Hematopoietic multipotent progenitor cell (in vitro differentiated cells): ENCODE data around the gene OR2F2. TPM values are rescaled to one million over a fixed set of nuclear protein-coding genes. Genes with fewer than 3 reads are reported as not detected.

ENCODE experiments used
- DNase-seq, 3 donors: peaks; one replicate each; pipeline ENCODE4 v3.0.0-alpha.2; 2011 to 2015; ENCODE audit warnings: low read depth in 2 of 3, low spot score in 2 of 3
- total RNA-seq: library from RNA; depleted of rRNA; stranded (reverse); fragments of >200 nt; gene quantifications from one replicate; pipeline ENCODE4 v1.2.3, GENCODE V29; 2012

OR2F2 gene
- total RNA-seq, 1 donor = not detected

GRCh38 chr7:143913945-143914615 is 21.0 kb upstream of the OR2F2 start:
- no peak for DNase-seq

GRCh38 chr7:143914938-143915652 is 19.9 kb upstream of the OR2F2 start:
- no peak for DNase-seq

DNA sequence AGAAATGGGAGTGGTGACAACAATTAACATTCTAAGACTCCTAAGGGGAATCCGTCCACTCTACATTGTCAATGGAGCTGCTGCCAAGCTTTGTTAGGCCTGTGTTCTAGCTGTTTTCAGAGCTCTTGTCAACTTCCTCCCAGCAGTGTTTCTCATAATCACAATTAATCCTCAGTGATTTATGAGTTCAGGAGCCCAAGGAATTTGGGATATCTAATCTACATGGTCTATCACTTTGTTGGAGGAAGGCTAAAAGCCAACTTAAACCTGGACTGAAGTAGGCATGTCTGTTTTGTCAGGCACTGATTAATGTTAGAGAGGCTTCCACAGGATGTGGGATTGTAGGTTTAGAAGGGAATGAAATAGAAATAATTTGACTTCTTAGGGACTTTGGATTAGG is 10.2 kb upstream of the OR2F2 start:
- DNase-seq = no peak

- no peak for DNase-seq
Observed at GRCh38 chr7:143929224-143929920, 5.7 kb upstream of the OR2F2 start.

DNA sequence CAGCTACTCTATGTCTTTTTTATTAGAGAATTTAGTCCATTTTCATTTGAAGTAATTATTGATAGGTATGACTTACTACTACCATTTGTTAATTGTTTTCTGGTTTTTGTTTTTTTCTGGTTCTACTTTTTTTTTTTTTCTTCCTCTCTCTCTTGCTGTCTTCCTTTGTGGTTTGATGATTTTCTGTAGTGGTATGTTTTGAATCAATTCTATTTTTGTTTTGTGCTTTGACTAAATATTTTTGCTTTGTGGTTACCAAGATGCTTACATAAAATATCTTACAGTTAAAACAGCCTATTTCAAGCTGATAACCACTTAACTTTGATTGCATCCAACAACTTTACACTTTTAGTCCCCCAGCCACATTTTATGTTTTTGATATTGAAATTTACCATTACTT is 3.3 kb upstream of the OR2F2 start:
- DNase-seq = no peak

DNA sequence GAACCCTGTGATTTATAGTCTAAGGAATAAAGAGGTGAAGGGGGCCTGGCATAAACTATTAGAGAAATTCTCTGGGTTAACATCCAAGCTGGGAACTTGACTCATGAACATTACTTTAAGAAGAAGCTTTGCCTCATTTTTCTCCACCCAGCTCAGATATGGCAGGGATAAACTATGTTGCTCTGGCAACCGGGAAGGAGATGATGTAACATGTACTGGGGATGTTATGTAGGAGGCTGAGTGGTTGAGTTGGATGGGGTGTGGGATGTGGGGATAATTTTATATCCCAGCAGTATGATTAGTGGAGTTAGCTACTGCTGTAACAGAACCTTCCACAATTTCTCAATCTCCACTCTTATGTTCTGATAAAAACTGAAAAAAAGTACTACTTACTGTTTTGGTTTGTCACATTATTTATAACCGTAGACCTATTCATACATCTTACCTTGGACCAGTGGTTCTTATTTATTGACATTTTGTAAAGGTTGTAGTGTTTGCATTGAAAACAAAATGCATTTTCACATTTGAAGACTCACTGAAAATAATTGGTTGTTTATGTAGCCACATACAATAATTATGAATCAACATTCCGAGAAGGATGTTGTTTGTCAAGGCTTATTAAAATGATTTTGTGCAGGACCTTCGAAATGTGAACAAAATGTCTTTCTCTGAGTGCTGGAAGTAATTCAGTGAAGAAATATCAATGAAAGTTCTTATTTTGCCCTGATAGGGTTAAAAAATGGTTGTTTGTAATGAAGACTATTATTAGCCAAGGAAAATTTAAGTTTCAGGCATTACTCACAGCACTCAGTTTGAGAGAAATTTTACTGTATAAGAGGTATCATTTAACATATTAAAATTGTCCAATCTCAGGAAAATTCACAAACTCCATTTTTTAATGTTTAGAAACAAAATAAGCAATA is 1.3 kb downstream of the OR2F2 start:
- no peak for DNase-seq

DNA sequence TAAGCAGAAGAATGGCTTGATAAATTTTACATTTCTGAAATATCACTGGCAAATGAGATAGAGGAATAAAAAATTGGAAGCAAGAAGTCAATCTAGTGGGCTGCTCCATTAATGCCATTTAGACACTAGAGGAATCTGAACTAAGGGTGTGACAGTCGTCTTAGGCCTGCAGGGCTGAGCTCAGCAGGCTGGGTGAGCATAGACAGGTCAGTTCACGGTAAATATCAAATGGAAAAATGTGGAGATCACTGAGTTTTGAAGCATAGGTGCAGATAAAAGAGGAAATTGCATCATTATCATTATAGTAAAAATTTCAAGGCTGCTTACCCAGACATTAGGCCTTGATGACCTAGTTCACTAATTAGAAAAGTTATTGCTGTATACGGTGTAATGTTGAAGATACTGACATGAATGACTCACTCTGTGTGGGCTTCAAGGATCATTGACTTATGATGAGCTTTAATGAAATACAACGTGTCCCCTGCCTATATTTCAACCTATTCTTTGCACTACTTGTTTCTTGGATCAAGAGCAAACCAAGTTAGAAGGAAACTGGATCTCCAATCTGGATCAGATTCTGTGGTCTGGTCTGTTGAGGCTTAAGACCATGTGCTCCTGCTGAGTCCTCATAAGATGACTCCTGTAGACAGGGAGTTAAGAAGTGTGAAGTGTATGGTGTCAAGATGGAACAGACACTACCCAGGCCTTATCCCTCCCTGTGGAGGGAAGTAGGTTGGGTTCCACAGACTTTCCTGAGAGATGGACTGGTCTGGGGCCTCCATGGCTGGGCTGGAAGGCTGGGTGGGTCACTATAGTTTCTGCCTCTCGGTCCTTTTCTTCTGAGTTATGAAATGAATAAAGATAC is 3.6 kb downstream of the OR2F2 start:
- DNase-seq = no peak

DNA sequence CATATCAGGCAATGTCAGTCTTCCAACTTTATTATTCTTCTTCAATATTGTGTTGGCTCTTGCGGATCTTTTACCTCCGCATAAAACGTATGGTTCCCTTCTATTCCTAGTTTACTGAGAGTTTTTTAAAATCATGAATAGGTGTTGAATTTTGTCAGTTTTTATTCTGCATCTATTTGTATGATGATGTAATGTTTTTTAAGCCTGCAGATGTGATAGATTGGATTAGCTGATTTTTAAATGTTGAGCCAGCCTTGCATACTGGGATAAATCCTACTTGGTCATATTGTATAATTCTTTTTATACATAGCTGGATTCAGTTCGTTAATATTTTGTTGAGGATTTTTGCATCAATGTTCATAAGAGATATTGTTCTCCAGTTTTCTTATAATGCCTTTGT is 10.4 kb downstream of the OR2F2 start:
- DNase-seq = no peak

- no peak for DNase-seq
Observed at GRCh38 chr7:143947111-143947510, 12.1 kb downstream of the OR2F2 start.

- DNase-seq = no peak
Observed at GRCh38 chr7:143948733-143949132, 13.7 kb downstream of the OR2F2 start.

- no peak for DNase-seq
Observed at GRCh38 chr7:143953421-143953820, 18.4 kb downstream of the OR2F2 start.

DNA sequence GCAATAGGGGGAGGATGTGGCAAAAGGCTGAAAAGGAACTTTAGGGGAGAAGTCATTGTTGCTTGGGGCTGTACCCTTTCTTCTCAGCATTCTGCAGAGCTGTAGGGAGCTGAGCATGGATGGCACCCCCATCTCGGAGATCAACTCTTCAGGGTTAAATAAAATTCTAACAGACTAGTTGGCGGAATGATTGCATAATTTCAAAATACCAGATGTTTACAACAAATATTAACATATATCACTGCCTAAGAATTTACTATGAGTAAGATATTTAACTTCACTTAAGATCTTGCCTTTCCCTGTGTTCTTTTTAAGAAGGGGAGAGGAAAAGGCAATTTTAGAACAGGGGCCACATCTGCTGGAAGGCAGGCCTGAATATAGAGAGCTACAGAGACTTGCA is 19.1 kb downstream of the OR2F2 start:
- no peak for DNase-seq

GRCh38 chr7:143954544-143954943 is 19.5 kb downstream of the OR2F2 start, which contains the start of gene OR2F1:
Gene OR2F1, plus strand, starts transcription at chr7:143954844. Its CDS starts 5,127 bp downstream, at chr7:143959971.
- no peak for DNase-seq

GRCh38 chr7:143958781-143959180 is 23.7 kb downstream of the OR2F2 start:
- DNase-seq = no peak

DNA sequence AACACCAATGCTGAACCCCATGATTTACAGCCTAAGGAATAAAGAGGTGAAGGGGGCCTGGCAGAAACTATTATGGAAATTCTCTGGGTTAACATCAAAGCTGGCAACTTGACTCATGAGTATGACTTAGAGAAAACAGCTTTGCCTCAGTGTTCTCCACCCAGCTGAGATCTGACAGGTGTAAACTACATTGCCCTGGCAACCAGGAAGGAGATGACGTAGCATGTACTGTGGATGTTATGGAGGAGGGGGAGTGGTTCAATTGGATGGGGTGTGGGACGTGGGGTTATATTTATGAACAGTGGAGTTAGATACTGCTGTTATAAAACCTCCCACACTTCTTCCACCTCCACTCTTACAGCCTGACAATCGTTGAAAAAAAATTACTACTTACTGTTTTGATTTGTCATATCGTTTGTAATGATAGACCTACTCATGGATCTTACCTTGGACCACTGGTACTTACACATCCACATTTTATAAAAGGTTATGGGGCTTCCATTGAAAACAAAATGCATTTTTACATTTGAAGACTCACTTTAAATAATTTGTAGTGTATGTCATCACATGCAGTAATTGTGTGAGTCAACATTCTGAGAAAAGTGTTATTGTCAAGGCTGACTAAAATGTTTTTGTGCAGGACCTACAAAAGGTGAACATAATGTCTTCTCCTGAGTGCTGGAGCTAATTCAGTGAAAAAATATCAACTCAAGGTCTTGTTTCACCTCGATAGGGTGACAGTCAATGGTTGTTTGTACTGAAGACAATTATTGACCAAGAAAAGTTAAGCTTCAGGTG is 26.0 kb downstream of the OR2F2 start:
- no peak for DNase-seq

- DNase-seq = no peak
Observed at GRCh38 chr7:143965280-143965679, 30.2 kb downstream of the OR2F2 start.

GRCh38 chr7:143967398-143967797 is 32.4 kb downstream of the OR2F2 start:
- DNase-seq = no peak

GRCh38 chr7:143973870-143974416 is 38.9 kb downstream of the OR2F2 start:
- DNase-seq = no peak

DNA sequence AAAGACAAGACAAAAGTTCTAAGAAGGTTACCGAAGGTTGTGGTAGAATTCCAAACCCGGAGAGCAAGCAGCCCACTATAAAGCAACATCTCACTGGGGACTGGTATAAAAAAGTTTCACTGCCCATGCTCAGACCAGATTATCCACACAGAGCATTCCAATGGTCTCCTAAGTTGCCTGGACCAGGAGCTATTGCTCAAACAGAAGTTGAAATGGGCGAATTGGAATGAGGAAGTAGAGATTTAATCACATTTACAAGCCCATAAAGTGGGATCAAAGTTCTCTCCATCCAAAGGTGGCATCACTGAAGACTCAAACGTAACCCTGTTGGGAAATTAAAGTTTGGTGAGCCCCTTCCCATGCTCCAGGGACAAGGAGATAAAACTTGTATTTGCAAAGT is 39.4 kb downstream of the OR2F2 start:
- no peak for DNase-seq
